IMR-90 (cell line): ENCODE results near the gene PRR20D. TPM values are rescaled to one million over a fixed set of nuclear protein-coding genes. Genes with fewer than 3 reads are reported as not detected.
"Not testable (repeated sequence)": the region's sequence is repeated elsewhere in the genome, so short reads cannot be mapped to it uniquely, and the experiment has no call there.

ENCODE experiments used
- ATAC-seq: fragments of 200-7000 bp; cut with Tn5 transposase; 2 replicates; pipeline ENCODE4 v1.9.1; 2020; ENCODE audit warnings: low read depth, mild to moderate bottlenecking, moderate library complexity
- BruUV-seq: library from RNA; stranded (reverse); fragments of 400-500 nt; replicated peaks from 2 replicates; lab custom pipeline; 2021; lab: Mats Ljungman, UMichigan
- CTCF ChIA-PET: fragments of 300-600 bp; formaldehyde crosslinking; extraction: SDS; loops from one replicate; lab custom pipeline; 2021; ENCODE audit warnings: antibody characterized with exemption; lab: Yijun Ruan, JAX
- POLR2A ChIA-PET: fragments of 300-600 bp; sonication (Branson Sonifier 250); formaldehyde crosslinking; loops from one replicate; lab custom pipeline; 2022; ENCODE audit warnings: antibody characterized with exemption; ENCODE audit not compliant: unreplicated experiment; lab: Charles Lee
- DNase-seq: peaks from one replicate; pipeline ENCODE4 v3.0.0; 2013
- H2AFZ ChIP-seq: replicated peaks from 2 replicates; pipeline ENCODE3; 2013; ENCODE audit warnings: low read length, mild to moderate bottlenecking; ENCODE audit not compliant: poor library complexity
- H2AK5ac ChIP-seq: 2 replicates; pipeline ENCODE4 v1.6.1; 2013; ENCODE audit warnings: low read depth, low read length, inconsistent platforms
- H2AK9ac ChIP-seq: replicated peaks from 2 replicates; pipeline ENCODE3; 2013; ENCODE audit warnings: mild to moderate bottlenecking, low read depth, low read length, moderate library complexity; ENCODE audit not compliant: poor library complexity
- H2BK120ac ChIP-seq: 2 replicates; pipeline ENCODE4 v1.6.1; 2013; ENCODE audit warnings: low read depth, low read length, inconsistent platforms
- H2BK15ac ChIP-seq: 3 replicates; pipeline ENCODE4 v1.6.1; 2013; ENCODE audit warnings: low read depth, low read length, inconsistent platforms
- H2BK20ac ChIP-seq: 2 replicates; pipeline ENCODE4 v1.6.1; 2013; ENCODE audit warnings: low read depth, mild to moderate bottlenecking, inconsistent platforms, low read length, moderate library complexity
- H2BK5ac ChIP-seq: 2 replicates; pipeline ENCODE4 v1.6.1; 2013; ENCODE audit warnings: mild to moderate bottlenecking, low read depth, low read length, inconsistent platforms; ENCODE audit not compliant: poor library complexity, severe bottlenecking
- H3K14ac ChIP-seq: replicated peaks from 2 replicates; pipeline ENCODE4 v1.6.1; 2013; ENCODE audit warnings: low read depth, low read length, inconsistent platforms
- H3K18ac ChIP-seq: 2 replicates; pipeline ENCODE4 v1.6.1; 2013; ENCODE audit warnings: low read depth, low read length, control low read depth
- H3K23ac ChIP-seq: 2 replicates; pipeline ENCODE4 v1.6.1; 2013; ENCODE audit warnings: low read depth, low read length, inconsistent platforms
- H3K27ac ChIP-seq: 2 replicates; pipeline ENCODE4 v1.5.1; 2013; ENCODE audit warnings: mild to moderate bottlenecking, control low read depth, low read length; ENCODE audit not compliant: insufficient read depth
- H3K27me3 ChIP-seq: 2 replicates; pipeline ENCODE4 v1.6.1; 2013; ENCODE audit warnings: low read length; ENCODE audit not compliant: control insufficient read depth, insufficient read depth
- H3K36me3 ChIP-seq: 2 replicates; pipeline ENCODE4 v1.6.1; 2013; ENCODE audit warnings: low read length, mixed read lengths; ENCODE audit not compliant: control insufficient read depth, insufficient read depth
- H3K4ac ChIP-seq: 2 replicates; pipeline ENCODE4 v1.6.1; 2013; ENCODE audit warnings: low read depth, low read length, inconsistent platforms
- H3K4me1 ChIP-seq: 2 replicates; pipeline ENCODE4 v1.6.1; 2013; ENCODE audit warnings: low read length, mixed read lengths; ENCODE audit not compliant: control insufficient read depth, insufficient read depth
- H3K4me2 ChIP-seq: 2 replicates; pipeline ENCODE4 v1.6.1; 2013; ENCODE audit warnings: low read depth, mild to moderate bottlenecking, control low read depth, low read length, moderate library complexity
- H3K4me3 ChIP-seq: 2 replicates; pipeline ENCODE4 v1.5.1; 2013; ENCODE audit warnings: low read depth, mild to moderate bottlenecking, control low read depth, low read length, moderate library complexity; ENCODE audit not compliant: insufficient read depth
- H3K56ac ChIP-seq: 2 replicates; pipeline ENCODE4 v1.6.1; 2013; ENCODE audit warnings: low read length, inconsistent platforms; ENCODE audit not compliant: insufficient read depth; ENCODE audit errors: extremely low read depth
- H3K79me1 ChIP-seq, 2 experiments: 2 replicates each; pipeline ENCODE4 v1.6.1; 2013; ENCODE audit warnings: low read length in 2 of 2, inconsistent platforms in 1 of 2, low read depth in 1 of 2
- H3K9ac ChIP-seq: 2 replicates; pipeline ENCODE4 v1.6.1; 2013; ENCODE audit warnings: low read depth, low read length, control low read depth
- H3K9me1 ChIP-seq: 2 replicates; pipeline ENCODE4 v1.6.1; 2013; ENCODE audit warnings: low read length, inconsistent platforms; ENCODE audit not compliant: insufficient read depth
- H3K9me3 ChIP-seq: 2 replicates; pipeline ENCODE4 v1.6.1; 2013; ENCODE audit warnings: low read length; ENCODE audit not compliant: control insufficient read depth, insufficient read depth
- H4K20me1 ChIP-seq: 2 replicates; pipeline ENCODE4 v1.6.1; 2013; ENCODE audit warnings: low read length, inconsistent platforms; ENCODE audit not compliant: insufficient read depth
- H4K5ac ChIP-seq: 2 replicates; pipeline ENCODE4 v1.6.1; 2013; ENCODE audit warnings: mild to moderate bottlenecking, low read depth, low read length, control low read depth
- H4K8ac ChIP-seq, 2 experiments: 2 replicates each; pipeline ENCODE4 v1.6.1; 2013; ENCODE audit warnings: low read depth in 2 of 2, low read length in 2 of 2, control low read depth in 1 of 2, inconsistent platforms in 1 of 2
- H4K91ac ChIP-seq: 2 replicates; pipeline ENCODE4 v1.6.1; 2013; ENCODE audit warnings: low read depth, low read length, inconsistent platforms; ENCODE audit not compliant: insufficient read depth
- CEBPB ChIP-seq: IDR thresholded peaks from 2 replicates; pipeline ENCODE4 v1.6.1; 2012; ENCODE audit warnings: low read depth, low read length, improper control_type of control experiment
- CHD1 ChIP-seq: IDR thresholded peaks from 2 replicates; pipeline ENCODE4 v1.6.1; 2012; ENCODE audit warnings: low read depth, low read length, improper control_type of control experiment
- MAZ ChIP-seq: IDR thresholded peaks from 2 replicates; pipeline ENCODE4 v1.6.1; 2012; ENCODE audit warnings: low read depth, mild to moderate bottlenecking, low read length, improper control_type of control experiment, moderate library complexity, borderline replicate concordance
- WGBS, 2 experiments: methylation state at CpG; one replicate each; pipeline versions ENCODE4 v1.1.5 to v1.1.7; 2013; ENCODE audit warnings: missing lambda C conversion rate in 2 of 2; ENCODE audit not compliant: insufficient read length in 1 of 2; ENCODE audit errors: extremely low coverage in 2 of 2; 5-methylcytosine and 5-hydroxymethylcytosine counted together
- dilution Hi-C: fragments of 300-500 bp; cut with HindIII; formaldehyde crosslinking; loops from one replicate; pipeline ENCODE4 v1.14.3; 2018; ENCODE audit warnings: low sequenced_read_pairs; ENCODE audit not compliant: unreplicated experiment
- in situ Hi-C: fragments of 300-500 bp; cut with MboI; formaldehyde crosslinking; loops from 3 replicates; pipeline ENCODE4 v1.14.3; 2019; ENCODE audit warnings: low sequenced_read_pairs, inconsistent platforms, mixed read lengths
- intact Hi-C: fragments of 100-400 bp; cut with micrococcal nuclease; formaldehyde crosslinking; loops from 2 replicates; pipeline ENCODE4 v1.10.0; 2022
- polyA plus RNA-seq, 3 experiments: library from polyadenylated mRNA; depleted of rRNA; stranded (reverse); fragments of >200 nt; gene quantifications; 2 replicates each; pipeline ENCODE4 v1.2.3, GENCODE V29; 2012; ENCODE audit warnings: low replicate concordance in 1 of 3
- total RNA-seq: library from RNA; depleted of rRNA; stranded (reverse); fragments of >200 nt; gene quantifications from 2 replicates; pipeline ENCODE4 v1.2.3, GENCODE V29; 2012

PRR20D gene
- total and polyA plus RNA-seq, 2 of the 4 experiments (the other 2 are of a cell fraction) = not detected

DNA sequence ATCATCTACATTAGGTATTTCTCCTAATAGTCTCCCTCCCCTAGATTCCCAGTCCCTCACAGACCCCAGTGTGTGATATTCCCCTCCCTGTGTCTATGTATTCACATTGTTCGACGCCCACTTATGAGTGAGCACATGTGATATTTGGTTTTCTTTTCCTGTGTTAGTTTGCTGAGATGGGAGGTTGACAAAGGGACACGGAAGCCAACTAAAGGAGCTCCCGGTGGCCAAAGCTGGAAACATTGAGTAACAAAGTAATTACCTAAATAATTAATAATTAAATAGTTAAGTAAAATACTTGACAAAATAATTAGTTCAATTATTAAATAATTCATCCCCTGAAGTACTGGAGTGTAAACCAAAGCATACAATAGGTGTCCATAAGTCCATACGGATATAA is 21.4 kb upstream of the PRR20D start:
- no peak overlapping the region for H3K4me3 ChIP-seq
- no peak overlapping the region for H3K23ac ChIP-seq
- no peak overlapping the region for H2AK5ac ChIP-seq
- TF ChIP-seq MAZ = no peak
- TF ChIP-seq CHD1 = no peak
- no peak for TF ChIP-seq CEBPB
- no CpG with 5 or more reads among the region's 5 CpGs for WGBS, 2 experiments
- ChIA-PET POLR2A (no interaction called here), CTCF (no interaction called here)
- no peak overlapping the region for H2BK15ac ChIP-seq
- no peak overlapping the region for H3K4ac ChIP-seq
- no peak overlapping the region for H2BK5ac ChIP-seq
- H3K27me3 ChIP-seq = no peaks in the 10 kb centered on the region
- 0 out of 2 replicates have a peak, but pooled peaks cover 2% of the 10 kb centered on the region for H3K9me3 ChIP-seq
- no peak overlapping the region for H4K8ac ChIP-seq
- dilution Hi-C loops = no loop called here
- no peaks in the 10 kb centered on the region for H3K36me3 ChIP-seq
- in situ Hi-C loops = no loop called here
- no peak overlapping the region for H3K56ac ChIP-seq
- no peak overlapping the region for H4K5ac ChIP-seq
- no peaks in the 10 kb centered on the region for H4K20me1 ChIP-seq
- intact Hi-C loops = no loop called here
- no peak overlapping the region for H2AFZ ChIP-seq
- DNase-seq (no peak), ATAC-seq (no peak)
- no peak overlapping the region for H4K91ac ChIP-seq
- no TSS peak for BruUV-seq
- no peak overlapping the region for H3K4me2 ChIP-seq
- H3K18ac ChIP-seq = no peak overlapping the region
- H3K27ac ChIP-seq = no peak overlapping the region
- H3K9ac ChIP-seq = no peak overlapping the region
- no peak overlapping the region for H2AK9ac ChIP-seq
- no peaks in the 10 kb centered on the region for H3K4me1 ChIP-seq
- no peak overlapping the region for H2BK20ac ChIP-seq
- H2BK120ac ChIP-seq = no peak overlapping the region
- H3K79me1 ChIP-seq = no peaks in the 10 kb centered on the region
- no peak overlapping the region for H3K14ac ChIP-seq
- no peaks in the 10 kb centered on the region for H3K9me1 ChIP-seq

DNA sequence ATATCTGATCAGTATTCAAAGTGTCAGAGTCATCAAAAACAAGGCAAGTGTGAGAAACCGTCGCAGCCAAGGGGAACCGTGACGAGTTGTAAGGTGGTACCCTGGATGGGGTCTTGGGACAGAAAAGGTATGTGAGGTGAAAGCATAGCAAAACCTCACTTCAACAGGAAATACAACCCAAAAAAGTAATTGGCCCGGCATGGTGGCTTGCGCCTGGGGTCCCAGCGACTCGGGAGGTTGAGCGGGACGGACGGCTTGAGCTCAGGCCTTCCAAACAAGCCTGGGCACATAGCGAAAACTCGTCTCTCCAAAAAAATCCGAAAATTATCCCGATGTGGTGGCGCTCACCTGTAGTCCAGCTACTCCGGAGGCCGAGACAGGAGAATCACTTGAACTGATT is 20.7 kb upstream of the PRR20D start:
- BruUV-seq, H3K4me3 ChIP-seq, H3K27me3 ChIP-seq, H3K56ac ChIP-seq, ATAC-seq, H3K9me3 ChIP-seq, H2AK5ac ChIP-seq, H3K18ac ChIP-seq, H4K5ac ChIP-seq, H4K20me1 ChIP-seq, H2AFZ ChIP-seq, H4K91ac ChIP-seq, H3K4ac ChIP-seq, H3K4me2 ChIP-seq, H3K79me1 ChIP-seq, DNase-seq, H2BK15ac ChIP-seq, H3K4me1 ChIP-seq, CTCF ChIA-PET, H3K36me3 ChIP-seq, POLR2A ChIA-PET, H3K23ac ChIP-seq, H3K27ac ChIP-seq, H4K8ac ChIP-seq, H2AK9ac ChIP-seq, intact Hi-C loops, H2BK120ac ChIP-seq, H2BK20ac ChIP-seq, in situ Hi-C loops, dilution Hi-C loops, H3K9ac ChIP-seq, H3K14ac ChIP-seq, H3K9me1 ChIP-seq, H2BK5ac ChIP-seq: not testable (repeated sequence)
- no CpG with 5 or more reads among the region's 18 CpGs for WGBS, 2 experiments
